NCI-H2029 (cell line): ENCODE data around the gene CD248.
A peak's percentile ranks its signal among the peaks of the same experiment; 100 is the strongest.
"Not testable (repeated sequence)": the region's sequence is repeated elsewhere in the genome, so short reads cannot be mapped to it uniquely, and the experiment has no call there.

Experiments
- DNase-seq: peaks from one replicate; lab custom pipeline; 2025; lab: John Stamatoyannopoulos, UW

CD248 gene

GRCh38 chr11:66328302-66329144 is 11.7 kb upstream of the CD248 start:
- peak; percentile 61 for DNase-seq

- no peak for DNase-seq
Measured at GRCh38 chr11:66328031-66328301, 11.1 kb upstream of the CD248 start.

GRCh38 chr11:66327171-66328030 is 10.6 kb upstream of the CD248 start:
- no peak for DNase-seq

- DNase-seq = no peak
Measured at GRCh38 chr11:66326261-66327111, 9.6 kb upstream of the CD248 start.

GRCh38 chr11:66325263-66325671 is 8.4 kb upstream of the CD248 start:
- no peak for DNase-seq

GRCh38 chr11:66324664-66325063 is 7.8 kb upstream of the CD248 start:
- no peak for DNase-seq

GRCh38 chr11:66323684-66324083 is 6.8 kb upstream of the CD248 start:
- no peak for DNase-seq

- DNase-seq = no peak
Measured at GRCh38 chr11:66322732-66323427, 6.0 kb upstream of the CD248 start.

- no peak for DNase-seq
Measured at GRCh38 chr11:66321606-66322005, 4.8 kb upstream of the CD248 start.

- not testable (repeated sequence) for DNase-seq
Measured at GRCh38 chr11:66320748-66321147, 3.9 kb upstream of the CD248 start.

- DNase-seq = not testable (repeated sequence)
Measured at GRCh38 chr11:66320289-66320688, 3.4 kb upstream of the CD248 start.

- no peak for DNase-seq
Measured at GRCh38 chr11:66318600-66318970, 1.7 kb upstream of the CD248 start.

- no peak for DNase-seq
Measured at GRCh38 chr11:66317723-66318599, 1.1 kb upstream of the CD248 start.

- no peak for DNase-seq
Measured at GRCh38 chr11:66317322-66317722, 478 bp upstream of the CD248 start.

- peak; percentile 64 for DNase-seq
Measured at GRCh38 chr11:66315921-66316811, 678 bp downstream of the CD248 start.

GRCh38 chr11:66315498-66315885 is 1.4 kb downstream of the CD248 start:
- no peak for DNase-seq

- no peak for DNase-seq
Measured at GRCh38 chr11:66314561-66315497, 2.0 kb downstream of the CD248 start.

GRCh38 chr11:66314186-66314501 is 2.7 kb downstream of the CD248 start:
- DNase-seq = no peak
